ENCODE results near the gene MAP3K19.

Gene MAP3K19

DNA sequence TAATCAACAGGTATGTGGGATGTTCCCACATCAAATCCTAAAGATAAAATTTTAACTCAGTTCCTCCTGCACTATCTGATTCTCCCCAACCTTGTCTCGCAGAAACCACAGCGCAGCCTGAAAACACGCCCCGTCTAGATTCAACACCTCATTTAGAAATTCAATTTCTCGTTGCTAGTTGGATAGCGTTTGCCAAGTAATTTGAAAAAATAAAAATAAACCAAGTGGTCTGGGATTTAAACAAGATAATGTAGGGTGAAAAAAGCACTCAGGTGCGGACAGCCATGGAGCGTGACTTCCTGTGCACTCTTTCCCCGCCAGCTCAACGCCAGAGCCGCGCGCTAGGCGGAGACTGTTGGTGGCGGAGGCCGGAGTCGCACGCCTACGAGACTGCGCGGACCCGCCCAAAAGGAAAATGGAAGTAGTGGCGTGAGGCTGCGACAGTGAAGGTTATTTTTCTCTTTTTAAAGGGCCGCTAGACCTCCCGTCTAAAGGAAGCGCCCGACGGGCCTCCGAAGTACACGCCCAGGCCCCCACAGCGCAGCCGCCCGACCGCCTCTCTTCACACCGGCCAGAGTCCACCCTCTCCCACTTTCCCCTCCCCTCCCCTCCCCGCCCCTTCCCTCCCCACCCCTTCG is 129.2 kb downstream of the MAP3K19 start:
- TF ChIP-seq, protein P1, sequence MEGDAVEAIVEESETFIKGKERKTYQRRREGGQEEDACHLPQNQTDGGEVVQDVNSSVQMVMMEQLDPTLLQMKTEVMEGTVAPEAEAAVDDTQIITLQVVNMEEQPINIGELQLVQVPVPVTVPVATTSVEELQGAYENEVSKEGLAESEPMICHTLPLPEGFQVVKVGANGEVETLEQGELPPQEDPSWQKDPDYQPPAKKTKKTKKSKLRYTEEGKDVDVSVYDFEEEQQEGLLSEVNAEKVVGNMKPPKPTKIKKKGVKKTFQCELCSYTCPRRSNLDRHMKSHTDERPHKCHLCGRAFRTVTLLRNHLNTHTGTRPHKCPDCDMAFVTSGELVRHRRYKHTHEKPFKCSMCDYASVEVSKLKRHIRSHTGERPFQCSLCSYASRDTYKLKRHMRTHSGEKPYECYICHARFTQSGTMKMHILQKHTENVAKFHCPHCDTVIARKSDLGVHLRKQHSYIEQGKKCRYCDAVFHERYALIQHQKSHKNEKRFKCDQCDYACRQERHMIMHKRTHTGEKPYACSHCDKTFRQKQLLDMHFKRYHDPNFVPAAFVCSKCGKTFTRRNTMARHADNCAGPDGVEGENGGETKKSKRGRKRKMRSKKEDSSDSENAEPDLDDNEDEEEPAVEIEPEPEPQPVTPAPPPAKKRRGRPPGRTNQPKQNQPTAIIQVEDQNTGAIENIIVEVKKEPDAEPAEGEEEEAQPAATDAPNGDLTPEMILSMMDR (IDR thresholded peaks at IDR 0.05), result no peak
- DNase-seq, result no peak
- Mint-ChIP-seq H3K4me1 (peaks cover 32% of the 10 kb centered on the region), H3K27me3 (ENCODE audit: low read depth, poor library complexity) (peaks cover 4% of the 10 kb centered on the region), H3K4me3 (peak overlapping the region; percentile 99), H3K27ac (peak overlapping the region; percentile 100), H3K9me3 (peaks cover 26% of the 10 kb centered on the region), H3K36me3 (ENCODE audit: low read depth) (peaks cover 23% of the 10 kb centered on the region)

DNA sequence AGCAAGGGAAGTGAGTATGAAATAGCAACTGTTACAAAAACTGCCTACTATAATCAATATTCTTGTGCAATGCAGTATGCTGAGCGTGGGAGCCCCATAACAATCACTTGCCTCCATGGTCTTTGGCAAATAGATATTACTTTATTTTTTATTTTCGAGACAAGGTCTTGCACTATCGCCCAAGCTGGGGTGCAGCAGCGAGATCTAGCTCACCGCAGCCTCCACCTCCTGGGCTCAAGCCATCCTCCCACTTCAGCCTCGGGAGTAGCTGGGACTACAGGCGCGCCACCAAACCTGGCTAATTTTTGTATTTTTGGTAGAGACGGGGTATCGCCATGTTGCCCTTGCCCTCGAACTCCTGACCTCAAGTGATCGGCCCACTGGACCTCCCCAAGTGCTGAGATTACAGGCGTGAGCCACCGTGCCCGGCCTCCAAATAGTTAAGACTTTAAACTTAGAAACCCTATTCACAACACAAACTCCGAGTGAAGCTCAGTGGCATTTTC is 129.8 kb downstream of the MAP3K19 start:
- TF ChIP-seq, protein P1 (IDR thresholded peaks at IDR 0.05), result no peak
- H3K36me3 Mint-ChIP-seq (ENCODE audit: low read depth), result peaks cover 23% of the 10 kb centered on the region
- peak overlapping the region; percentile 100 for H3K27ac Mint-ChIP-seq
- peaks cover 27% of the 10 kb centered on the region for H3K4me1 Mint-ChIP-seq
- H3K27me3 Mint-ChIP-seq (ENCODE audit: low read depth, poor library complexity), result peaks cover 4% of the 10 kb centered on the region
- DNase-seq, result peak; percentile 14
- H3K4me3 Mint-ChIP-seq, result peak overlapping the region; percentile 99
- peaks cover 32% of the 10 kb centered on the region for H3K9me3 Mint-ChIP-seq
